Transverse colon (tissue), 4 donors: Measurements from ENCODE around the gene STK39.

Experiments
- POLR2A ChIP-seq: fragments of 450-650 bp; IDR thresholded peaks from one replicate; pipeline ENCODE4 v1.6.1; 2016; ENCODE audit warnings: antibody characterized with exemption, mild to moderate bottlenecking, moderate library complexity
- POLR2AphosphoS5 ChIP-seq, 3 donors: sonication (generic); formaldehyde crosslinking; IDR thresholded peaks; one replicate each; pipeline ENCODE4 v1.6.1; 2016; ENCODE audit warnings: antibody characterized with exemption in 3 of 3
- TF ChIP-seq, protein P1 (sequence below), 5 experiments: fragments of 200-600 bp in 3 of 5; fragments of 450-650 bp in 2 of 5; sonication (generic) in 3 of 5; IDR thresholded peaks; 1 replicate in 2 of 5; 2 replicates in 3 of 5; pipeline ENCODE4 v1.5.1; 2016 to 2017; ENCODE audit warnings: antibody characterized with exemption in 5 of 5, inconsistent platforms in 3 of 5, mild to moderate bottlenecking in 2 of 5, moderate library complexity in 1 of 5

DNA sequence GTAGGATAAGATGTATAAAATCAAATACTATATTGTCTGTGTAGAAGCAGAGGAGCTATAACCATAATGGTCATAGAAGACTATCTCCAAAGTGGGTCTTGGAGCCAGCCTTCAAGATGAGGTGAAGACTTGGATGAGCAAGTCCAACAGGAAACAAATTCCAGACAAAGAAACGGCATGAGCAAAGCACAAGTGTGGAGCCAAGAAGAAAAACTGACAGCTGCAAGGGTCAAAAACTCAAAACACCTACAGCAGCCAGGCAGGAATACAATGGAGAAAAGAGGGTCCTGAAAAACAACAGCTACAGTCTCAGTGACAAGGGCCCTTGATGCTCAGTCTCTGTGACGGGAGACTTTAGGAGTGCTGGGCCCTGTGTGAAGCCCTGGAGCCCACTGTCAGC, 102.4 kb downstream of the STK39 start:
- TF ChIP-seq, protein P1, sequence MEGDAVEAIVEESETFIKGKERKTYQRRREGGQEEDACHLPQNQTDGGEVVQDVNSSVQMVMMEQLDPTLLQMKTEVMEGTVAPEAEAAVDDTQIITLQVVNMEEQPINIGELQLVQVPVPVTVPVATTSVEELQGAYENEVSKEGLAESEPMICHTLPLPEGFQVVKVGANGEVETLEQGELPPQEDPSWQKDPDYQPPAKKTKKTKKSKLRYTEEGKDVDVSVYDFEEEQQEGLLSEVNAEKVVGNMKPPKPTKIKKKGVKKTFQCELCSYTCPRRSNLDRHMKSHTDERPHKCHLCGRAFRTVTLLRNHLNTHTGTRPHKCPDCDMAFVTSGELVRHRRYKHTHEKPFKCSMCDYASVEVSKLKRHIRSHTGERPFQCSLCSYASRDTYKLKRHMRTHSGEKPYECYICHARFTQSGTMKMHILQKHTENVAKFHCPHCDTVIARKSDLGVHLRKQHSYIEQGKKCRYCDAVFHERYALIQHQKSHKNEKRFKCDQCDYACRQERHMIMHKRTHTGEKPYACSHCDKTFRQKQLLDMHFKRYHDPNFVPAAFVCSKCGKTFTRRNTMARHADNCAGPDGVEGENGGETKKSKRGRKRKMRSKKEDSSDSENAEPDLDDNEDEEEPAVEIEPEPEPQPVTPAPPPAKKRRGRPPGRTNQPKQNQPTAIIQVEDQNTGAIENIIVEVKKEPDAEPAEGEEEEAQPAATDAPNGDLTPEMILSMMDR (IDR thresholded peaks at IDR 0.05): no peak
- no peak for TF ChIP-seq POLR2A
- TF ChIP-seq POLR2AphosphoS5 (IDR thresholded peaks at IDR 0.05): no peak
